GM21717 (cell line): ENCODE results near the gene ARHGAP26.
"Not testable (repeated sequence)": the region's sequence is repeated elsewhere in the genome, so short reads cannot be mapped to it uniquely, and the experiment has no call there.

Experiments
- ATAC-seq: cut with Tn5 transposase; IDR thresholded peaks from one replicate; pipeline ENCODE4 v1.9.1; 2021; ENCODE audit warnings: mild to moderate bottlenecking, moderate library complexity; ENCODE audit not compliant: unreplicated experiment

The ARHGAP26 gene

GRCh38 chr5:142977363-142978051 lies 207.3 kb downstream of the ARHGAP26 start:
- peak; percentile 73 for ATAC-seq

GRCh38 chr5:142978252-142978651 lies 208.1 kb downstream of the ARHGAP26 start:
- ATAC-seq, result no peak

GRCh38 chr5:142978726-142979125 lies 208.5 kb downstream of the ARHGAP26 start:
- no peak for ATAC-seq

- ATAC-seq, result no peak
These were observed 209.5 kb downstream of the ARHGAP26 start for GRCh38 chr5:142979636-142980035.

- no peak for ATAC-seq
These were observed 211.3 kb downstream of the ARHGAP26 start for GRCh38 chr5:142981475-142981874.

GRCh38 chr5:142981886-142982820 lies 212.0 kb downstream of the ARHGAP26 start:
- no peak for ATAC-seq

- no peak for ATAC-seq
These were observed 212.6 kb downstream of the ARHGAP26 start for GRCh38 chr5:142982821-142983200.

GRCh38 chr5:142984011-142984410 lies 213.8 kb downstream of the ARHGAP26 start:
- no peak for ATAC-seq

- ATAC-seq, result no peak
These were observed 214.3 kb downstream of the ARHGAP26 start for GRCh38 chr5:142984525-142984924.

- not testable (repeated sequence) for ATAC-seq
These were observed 219.1 kb downstream of the ARHGAP26 start for GRCh38 chr5:142989270-142989669.

GRCh38 chr5:142990073-142990472 lies 219.9 kb downstream of the ARHGAP26 start:
- not testable (repeated sequence) for ATAC-seq

GRCh38 chr5:142994218-142994617 lies 224.0 kb downstream of the ARHGAP26 start:
- no peak for ATAC-seq

GRCh38 chr5:142995621-142996020 lies 225.4 kb downstream of the ARHGAP26 start:
- not testable (repeated sequence) for ATAC-seq

GRCh38 chr5:142997591-142997990 lies 227.4 kb downstream of the ARHGAP26 start:
- ATAC-seq, result no peak

GRCh38 chr5:142998316-142999020 lies 228.3 kb downstream of the ARHGAP26 start:
- ATAC-seq, result no peak

GRCh38 chr5:143000551-143000950 lies 230.4 kb downstream of the ARHGAP26 start:
- ATAC-seq, result not testable (repeated sequence)

GRCh38 chr5:143001764-143002351 lies 231.7 kb downstream of the ARHGAP26 start:
- ATAC-seq, result peak; percentile 4

- peak; percentile 82 for ATAC-seq
These were observed 232.5 kb downstream of the ARHGAP26 start for GRCh38 chr5:143002459-143003327.

- ATAC-seq, result no peak
These were observed 233.1 kb downstream of the ARHGAP26 start for GRCh38 chr5:143003328-143003636.
